Measurements from ENCODE around the gene RBMS3.
A peak's percentile ranks its signal among the peaks of the same experiment; 100 is the strongest.
"Not testable (repeated sequence)": the region's sequence is repeated elsewhere in the genome, so short reads cannot be mapped to it uniquely, and the experiment has no call there.

Gene RBMS3

DNA sequence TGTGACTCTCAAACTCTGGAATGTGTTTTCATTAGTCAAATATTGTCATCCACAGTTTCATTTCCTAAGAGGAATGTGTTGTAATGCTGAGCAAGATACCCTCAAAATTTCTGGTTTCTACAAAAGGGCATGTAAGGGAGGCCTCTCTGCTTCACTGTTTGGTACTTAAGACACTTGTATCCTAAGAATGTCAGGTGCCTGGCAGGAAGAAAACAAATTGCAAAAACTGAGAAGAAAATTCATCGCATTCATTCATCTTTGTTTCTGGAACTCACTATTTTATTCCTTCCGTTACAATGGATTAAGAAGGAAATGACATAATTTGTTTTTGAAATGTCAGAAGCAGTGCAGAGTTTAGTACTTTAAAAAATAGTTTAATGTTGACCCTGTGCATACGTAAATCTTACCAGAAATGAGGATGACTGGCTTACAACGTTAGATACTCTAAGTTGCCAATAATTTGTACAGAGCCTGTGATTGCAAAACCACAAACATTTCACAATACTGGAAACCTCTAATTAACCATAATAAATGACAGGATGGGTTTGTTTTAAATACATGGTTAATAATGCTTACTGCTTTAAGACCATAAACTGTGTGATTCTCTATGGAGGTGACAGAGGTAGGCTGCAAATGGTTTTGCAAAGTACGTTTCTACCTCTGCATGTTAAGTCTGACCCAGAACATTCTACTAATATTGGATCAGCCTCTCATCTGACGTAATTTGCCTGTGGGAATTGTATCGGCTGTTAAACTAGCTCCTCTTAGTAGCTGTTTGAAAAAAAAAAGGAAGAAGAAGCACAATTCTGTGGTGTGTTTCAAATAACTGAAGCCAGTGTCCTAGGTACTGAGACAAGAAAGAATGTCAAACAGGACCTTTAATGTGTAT is 477.8 kb downstream of the RBMS3 start:
- DNase-seq, result no peak

- no peak for DNase-seq
These were observed 478.7 kb downstream of the RBMS3 start for GRCh38 chr3:29759411-29760225.

GRCh38 chr3:29760226-29760685 is 479.4 kb downstream of the RBMS3 start:
- DNase-seq, result no peak

DNA sequence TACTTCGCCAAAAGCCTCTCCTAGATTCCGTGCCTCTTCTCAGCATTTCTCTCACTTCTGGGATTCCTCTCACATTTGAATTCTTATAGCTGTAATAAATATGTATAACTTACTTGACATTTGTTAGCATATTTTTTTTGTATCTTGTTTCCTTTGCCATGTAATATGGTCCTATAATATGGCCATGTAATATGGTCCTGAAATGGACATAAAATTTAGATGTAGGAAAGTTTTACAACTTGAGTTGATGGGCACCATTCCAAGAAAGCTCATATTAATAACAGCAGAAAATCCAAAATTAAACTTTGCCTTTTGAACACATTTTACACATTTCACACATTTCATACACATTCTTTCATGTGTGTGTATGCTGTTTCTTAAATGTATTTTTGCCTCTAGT is 480.6 kb downstream of the RBMS3 start:
- DNase-seq, result no peak

DNA sequence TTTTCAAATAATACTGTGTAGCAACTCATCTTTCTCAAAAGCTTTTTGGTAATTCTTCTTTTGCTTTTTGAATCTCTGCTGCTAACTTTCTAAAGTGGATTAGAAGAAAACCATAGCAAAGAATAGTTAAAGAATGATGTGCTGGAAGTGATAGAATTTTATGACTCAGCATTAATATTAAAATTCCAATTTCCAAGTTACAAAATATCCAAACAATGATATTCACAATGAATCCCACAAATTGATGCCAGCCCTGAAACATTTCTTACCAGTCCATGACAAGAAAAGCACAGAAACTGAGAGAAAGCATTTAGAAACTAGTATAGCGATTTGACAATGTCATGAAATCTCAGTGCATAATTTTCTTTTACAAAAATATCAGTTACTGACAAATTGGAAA is 482.2 kb downstream of the RBMS3 start:
- no peak for DNase-seq

DNA sequence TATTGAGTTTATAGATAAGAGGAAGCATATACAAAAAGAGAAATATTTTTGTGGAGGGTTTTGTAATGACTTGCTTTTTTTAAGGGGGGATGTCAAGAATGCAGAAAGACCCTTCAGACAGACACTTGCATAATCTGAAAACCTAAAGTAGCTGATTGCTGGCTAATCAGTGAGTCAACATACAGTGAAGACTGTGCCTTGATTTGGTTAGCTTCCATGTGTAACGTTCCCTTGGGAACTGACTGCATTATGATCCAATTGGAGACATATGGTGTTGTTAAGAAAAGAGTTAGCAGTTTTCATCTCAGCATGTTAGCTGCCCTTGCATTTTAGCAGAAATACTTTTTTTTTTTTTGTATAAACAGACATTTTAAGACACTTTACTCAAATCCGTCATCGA is 483.2 kb downstream of the RBMS3 start:
- no peak for DNase-seq

DNA sequence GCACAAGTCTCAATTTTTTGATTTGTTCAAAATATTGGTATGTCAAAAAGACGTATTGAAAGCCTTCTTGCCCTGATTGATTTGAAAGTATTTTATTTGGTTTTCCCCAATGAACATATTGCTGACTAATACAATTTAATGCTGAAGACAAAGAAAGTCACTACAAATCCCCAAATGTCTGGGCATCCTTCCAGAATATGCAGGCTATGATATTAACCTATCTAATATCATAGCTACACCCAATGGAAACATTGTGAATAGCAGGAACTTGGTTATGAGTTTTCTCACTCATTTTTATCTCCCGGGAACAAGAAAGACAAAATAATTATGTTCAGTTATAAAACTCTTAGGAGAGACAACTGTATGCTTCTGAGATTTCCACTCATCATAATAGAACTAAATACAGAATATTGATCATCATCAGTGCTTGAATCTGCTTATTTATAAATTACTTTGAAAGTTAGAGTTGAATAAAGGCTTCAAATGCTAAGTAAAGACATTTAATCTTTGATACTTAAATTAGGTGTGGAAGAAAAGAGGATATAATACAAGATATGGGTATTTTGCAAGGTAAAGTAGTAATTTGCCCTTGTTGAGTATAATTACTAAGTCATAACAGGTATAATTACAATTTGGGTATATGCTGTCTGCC is 483.9 kb downstream of the RBMS3 start:
- peak in 1 of 2 experiments; percentile 3 for DNase-seq

DNA sequence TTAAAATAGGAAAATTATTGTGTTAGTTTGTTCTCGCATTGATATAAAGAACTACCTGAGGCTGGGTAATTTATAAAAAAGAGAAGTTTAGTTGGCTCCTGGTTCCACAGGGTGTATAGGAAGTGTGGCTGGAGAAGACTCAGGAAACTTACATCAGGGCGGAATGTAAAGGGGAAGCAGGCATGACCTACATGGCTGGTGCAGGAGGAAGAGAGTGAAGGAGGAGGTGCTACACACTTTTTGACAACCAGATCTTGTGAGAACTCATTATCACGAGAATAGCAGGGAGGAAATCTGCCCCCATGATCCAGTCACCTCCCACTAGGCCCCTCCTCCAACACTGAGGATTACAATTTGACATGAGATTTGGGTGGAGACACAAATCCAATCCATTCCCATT is 490.7 kb downstream of the RBMS3 start:
- DNase-seq, result no peak

DNA sequence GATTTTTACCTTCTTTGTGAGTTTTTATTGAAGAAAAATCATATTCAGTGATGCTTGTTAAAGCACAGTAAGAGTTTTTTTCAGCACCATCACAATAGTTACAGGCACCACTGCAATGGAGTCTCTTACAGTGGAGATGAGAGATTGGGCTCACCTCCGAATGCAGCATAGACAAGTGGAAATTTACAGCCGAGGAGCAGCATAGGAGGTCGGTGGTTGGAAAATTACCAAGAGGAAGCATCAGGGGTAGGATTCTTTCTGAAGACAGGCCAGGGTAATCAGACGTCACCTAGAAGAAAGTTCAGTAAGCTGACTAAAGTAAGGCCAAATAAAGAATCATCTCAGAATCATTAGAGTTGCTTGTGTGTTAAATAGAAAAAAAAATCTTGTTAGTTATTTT is 491.6 kb downstream of the RBMS3 start:
- DNase-seq, result no peak

DNA sequence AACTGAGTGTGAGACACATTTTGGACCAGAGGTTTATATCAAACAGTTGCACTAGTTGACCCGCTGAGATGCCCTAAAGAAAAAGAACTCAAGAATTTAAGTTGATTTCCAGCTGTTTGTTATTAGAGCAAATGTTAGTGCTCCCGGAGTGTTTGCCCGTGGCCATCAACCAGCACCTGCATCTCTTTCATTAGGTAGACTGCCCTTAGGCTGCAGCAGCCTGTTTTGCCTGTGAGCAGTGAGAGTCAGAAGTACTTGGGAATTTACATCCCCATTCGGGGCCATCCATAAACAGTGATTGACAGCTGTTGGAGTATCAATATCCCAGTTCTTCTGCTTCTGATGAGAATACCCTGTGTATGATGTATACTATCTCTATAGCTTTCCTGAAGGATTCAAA is 492.6 kb downstream of the RBMS3 start:
- DNase-seq, result no peak

DNA sequence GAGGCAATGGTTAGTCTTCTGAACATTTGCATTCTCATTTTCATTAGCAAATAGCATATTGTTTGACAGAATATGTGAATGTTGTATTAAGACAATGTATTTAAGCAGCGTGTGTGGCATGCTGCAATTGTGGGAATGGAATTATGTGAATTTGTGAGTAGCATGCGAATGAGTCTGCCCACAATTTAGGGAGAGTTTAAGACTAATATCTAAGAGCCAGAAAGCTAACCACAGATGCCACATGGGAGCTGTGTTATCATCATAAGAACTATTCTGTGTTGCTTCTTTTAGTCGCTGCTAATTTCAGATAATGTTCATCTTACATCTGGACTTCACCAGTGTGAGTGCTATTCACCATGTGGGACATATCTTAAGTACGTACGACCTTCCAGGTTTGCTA is 494.5 kb downstream of the RBMS3 start:
- no peak for DNase-seq

DNA sequence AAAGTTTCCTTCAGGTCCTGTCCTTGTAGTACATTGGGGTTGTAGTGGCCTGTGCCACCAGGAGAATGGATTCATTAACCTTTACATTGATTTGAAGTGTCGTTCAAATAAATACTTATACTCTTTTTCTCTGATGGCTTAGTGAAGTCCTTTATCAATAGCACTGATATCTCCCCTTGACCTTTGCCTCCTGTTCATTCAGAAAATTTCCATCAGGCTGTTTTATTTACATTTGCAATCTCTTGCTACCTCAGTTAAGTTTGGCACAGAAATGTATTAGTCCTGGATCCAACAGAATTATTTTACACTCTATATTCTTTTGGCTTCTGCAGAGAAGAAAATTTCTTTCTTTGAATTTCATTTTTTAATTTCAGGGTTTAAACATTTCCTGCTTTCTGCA is 497.0 kb downstream of the RBMS3 start:
- DNase-seq, result no peak

- no peak for DNase-seq
These were observed 508.8 kb downstream of the RBMS3 start for GRCh38 chr3:29789686-29790085.

GRCh38 chr3:29796808-29797207 is 515.9 kb downstream of the RBMS3 start:
- DNase-seq, result no peak

DNA sequence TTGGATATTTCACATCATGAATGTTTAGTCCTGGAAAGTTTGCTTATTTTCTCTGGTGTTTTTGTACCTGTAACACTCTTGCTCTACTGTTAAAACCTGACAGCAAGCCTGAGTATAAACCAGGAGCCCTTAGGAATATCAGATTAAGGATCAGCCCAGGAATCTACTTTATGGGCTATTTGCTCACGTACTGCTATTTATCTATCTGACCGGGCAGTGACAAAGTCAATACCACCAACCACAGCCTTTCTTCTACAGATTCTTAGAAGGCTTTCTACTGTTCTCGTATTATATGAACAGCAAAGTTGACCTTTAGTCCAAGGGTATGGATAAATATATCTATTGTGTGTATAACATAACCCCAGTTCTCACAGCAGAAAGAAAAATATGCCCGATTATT is 521.2 kb downstream of the RBMS3 start:
- DNase-seq, result no peak

DNA sequence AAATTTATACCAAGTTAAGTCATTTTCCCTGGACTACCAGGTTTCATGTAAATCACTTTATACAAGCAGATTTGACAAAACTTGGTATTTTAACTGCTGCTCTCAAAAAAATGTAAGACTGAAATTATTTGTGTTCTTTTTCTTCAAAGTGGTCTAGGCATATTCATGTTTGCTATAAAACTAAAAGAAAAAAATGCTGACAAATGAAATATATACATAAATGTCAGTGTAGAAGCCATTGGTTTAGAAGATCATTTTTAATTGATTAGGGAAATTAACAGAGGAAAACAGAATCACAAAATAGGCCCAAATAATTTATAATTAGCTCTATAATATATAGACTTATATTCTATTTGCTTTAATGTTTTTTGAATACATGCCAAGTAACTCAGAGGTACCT is 523.2 kb downstream of the RBMS3 start:
- no peak for DNase-seq

- DNase-seq, result no peak
These were observed 524.9 kb downstream of the RBMS3 start for GRCh38 chr3:29805757-29806156.

- DNase-seq, result not testable (repeated sequence)
These were observed 527.5 kb downstream of the RBMS3 start for GRCh38 chr3:29808324-29808723.

GRCh38 chr3:29822071-29822470 is 541.2 kb downstream of the RBMS3 start:
- DNase-seq, result no peak

DNA sequence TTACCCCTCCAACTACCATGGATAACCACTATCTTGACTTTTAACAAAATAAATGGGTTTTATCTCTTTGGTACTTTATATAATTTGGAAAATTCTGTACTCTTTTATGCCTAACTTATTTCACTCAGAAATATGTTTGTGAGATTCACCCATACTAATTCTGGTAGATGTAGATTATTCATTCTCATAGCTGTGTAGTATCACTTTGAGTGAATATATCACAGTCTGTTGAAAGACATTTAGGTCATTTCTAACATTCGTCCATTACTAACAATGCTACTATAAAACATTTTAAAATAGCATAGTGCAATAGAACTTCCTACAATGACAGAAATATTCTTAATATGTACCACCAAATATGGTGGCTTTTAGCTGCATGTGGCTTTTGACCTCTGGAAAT is 542.4 kb downstream of the RBMS3 start:
- no peak for DNase-seq

GRCh38 chr3:29826712-29827111 is 545.8 kb downstream of the RBMS3 start:
- DNase-seq, result no peak

GRCh38 chr3:29827756-29828155 is 546.9 kb downstream of the RBMS3 start:
- DNase-seq, result no peak

DNA sequence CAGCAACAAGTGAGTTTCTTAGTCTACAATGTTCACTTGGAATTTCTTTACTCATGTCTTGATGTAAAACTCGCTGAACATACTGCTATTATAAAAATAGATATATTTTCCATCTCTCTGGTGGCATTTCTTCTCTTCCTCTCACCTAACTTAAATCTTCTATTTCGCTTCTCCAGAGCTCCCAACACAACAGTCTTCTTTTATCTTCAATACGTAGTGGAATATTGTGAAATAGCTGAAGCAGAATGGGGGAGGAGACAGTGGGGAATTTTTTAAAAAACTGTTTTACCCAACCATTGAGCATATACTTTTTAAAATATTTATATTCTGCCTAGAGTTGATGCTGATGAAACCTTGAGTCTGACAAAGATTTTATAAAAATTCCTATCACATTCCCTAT is 548.5 kb downstream of the RBMS3 start:
- DNase-seq, result no peak

- no peak for DNase-seq
These were observed 569.8 kb downstream of the RBMS3 start for GRCh38 chr3:29850641-29851040.
